HG02840 (cell line): ENCODE measurements around the gene ARHGEF7.

ENCODE experiments used
- ATAC-seq: cut with Tn5 transposase; IDR thresholded peaks from one replicate; pipeline ENCODE4 v1.9.1; 2021; ENCODE audit warnings: mild to moderate bottlenecking, moderate library complexity, moderate number of reproducible peaks; ENCODE audit not compliant: unreplicated experiment, low FRiP score

ARHGEF7 gene

GRCh38 chr13:111110054-111110453 lies 5.1 kb upstream of the ARHGEF7 start:
- no peak for ATAC-seq

- no peak for ATAC-seq
These were observed 3.7 kb upstream of the ARHGEF7 start for GRCh38 chr13:111111376-111111937.

- no peak for ATAC-seq
These were observed 2.9 kb upstream of the ARHGEF7 start for GRCh38 chr13:111112196-111112595.

GRCh38 chr13:111114362-111115060 lies 599 bp upstream of the ARHGEF7 start:
- ATAC-seq = no peak

GRCh38 chr13:111115965-111116521 lies 933 bp downstream of the ARHGEF7 start:
- ATAC-seq = no peak

- ATAC-seq = no peak
These were observed 1.7 kb downstream of the ARHGEF7 start for GRCh38 chr13:111116856-111117255.

GRCh38 chr13:111117289-111117688 lies 2.2 kb downstream of the ARHGEF7 start:
- no peak for ATAC-seq

GRCh38 chr13:111117961-111118360 lies 2.9 kb downstream of the ARHGEF7 start:
- ATAC-seq = no peak

- no peak for ATAC-seq
These were observed 3.9 kb downstream of the ARHGEF7 start for GRCh38 chr13:111118898-111119607.

- ATAC-seq = no peak
These were observed 4.9 kb downstream of the ARHGEF7 start for GRCh38 chr13:111119966-111120365.

GRCh38 chr13:111120422-111120821 lies 5.3 kb downstream of the ARHGEF7 start:
- ATAC-seq = no peak

- no peak for ATAC-seq
These were observed 5.8 kb downstream of the ARHGEF7 start for GRCh38 chr13:111120913-111121312.

GRCh38 chr13:111121506-111121905 lies 6.4 kb downstream of the ARHGEF7 start:
- ATAC-seq = no peak

GRCh38 chr13:111122056-111122455 lies 6.9 kb downstream of the ARHGEF7 start:
- ATAC-seq = no peak

- ATAC-seq = no peak
These were observed 7.5 kb downstream of the ARHGEF7 start for GRCh38 chr13:111122631-111123030.

- ATAC-seq = no peak
These were observed 8.1 kb downstream of the ARHGEF7 start for GRCh38 chr13:111123221-111123620.

- ATAC-seq = no peak
These were observed 8.5 kb downstream of the ARHGEF7 start for GRCh38 chr13:111123649-111124048.

- ATAC-seq = no peak
These were observed 11.4 kb downstream of the ARHGEF7 start for GRCh38 chr13:111126509-111126908.

GRCh38 chr13:111129465-111130115 lies 14.5 kb downstream of the ARHGEF7 start:
- peak; percentile 97 for ATAC-seq

- ATAC-seq = no peak
These were observed 15.0 kb downstream of the ARHGEF7 start for GRCh38 chr13:111130116-111130508.

GRCh38 chr13:111131048-111131447 lies 15.9 kb downstream of the ARHGEF7 start:
- no peak for ATAC-seq
